SJCRH30 (cell line): ENCODE data around the gene ADM. TPM values are rescaled to one million over a fixed set of nuclear protein-coding genes. Genes with fewer than 3 reads are reported as not detected.

ENCODE experiments used
- DNase-seq, 2 experiments: peaks; one replicate each; pipeline ENCODE4 v3.0.0-alpha.2; 2015 to 2020
- H3K27ac ChIP-seq: fragments of 250-450 bp; sonication (Bioruptor Pico); 2 replicates; pipeline ENCODE4 v1.5.1; 2020; ENCODE audit warnings: mild to moderate bottlenecking, moderate library complexity
- H3K27me3 ChIP-seq: fragments of 250-450 bp; sonication (Bioruptor Pico); 2 replicates; pipeline ENCODE4 v1.5.1; 2020; ENCODE audit warnings: mild to moderate bottlenecking, moderate library complexity
- H3K36me3 ChIP-seq: fragments of 250-450 bp; sonication (Bioruptor Pico); 2 replicates; pipeline ENCODE4 v1.5.1; 2020; ENCODE audit warnings: mild to moderate bottlenecking, moderate library complexity
- H3K4me1 ChIP-seq: fragments of 250-450 bp; sonication (Bioruptor Pico); 2 replicates; pipeline ENCODE4 v1.5.1; 2020; ENCODE audit warnings: mild to moderate bottlenecking, moderate library complexity
- H3K4me3 ChIP-seq: fragments of 250-450 bp; sonication (Bioruptor Pico); 2 replicates; pipeline ENCODE4 v1.5.1; 2020; ENCODE audit warnings: mild to moderate bottlenecking, moderate library complexity
- H3K9me3 ChIP-seq: fragments of 250-450 bp; sonication (Bioruptor Pico); replicated peaks from 2 replicates; pipeline ENCODE4 v1.5.1; 2020; ENCODE audit warnings: mild to moderate bottlenecking, moderate library complexity
- total RNA-seq: library from RNA; depleted of rRNA; stranded (reverse); fragments of >200 nt; shearing (Covaris generic); gene quantifications from 2 replicates; pipeline ENCODE4 v1.2.3, GENCODE V29; 2014

The ADM gene
- total RNA-seq, 1 experiment from 2014 or later = 2.3 TPM

GRCh38 chr11:10325277-10326011 lies 20.6 kb downstream of the ADM start:
- Histone ChIP-seq H3K4me3 (no peak overlapping the region), H3K4me1 (peaks cover 42% of the 10 kb centered on the region), H3K27me3 (no peaks in the 10 kb centered on the region), H3K36me3 (no peaks in the 10 kb centered on the region), H3K27ac (no peak overlapping the region), H3K9me3 (no peaks in the 10 kb centered on the region)
- no peak for DNase-seq

- no peaks in the 10 kb centered on the region for H3K27me3 ChIP-seq
- H3K9me3 ChIP-seq = no peaks in the 10 kb centered on the region
- no peak overlapping the region for H3K27ac ChIP-seq
- no peak for DNase-seq
- peaks cover 42% of the 10 kb centered on the region for H3K4me1 ChIP-seq
- H3K4me3 ChIP-seq = no peak overlapping the region
- H3K36me3 ChIP-seq = no peaks in the 10 kb centered on the region
These were observed 21.4 kb downstream of the ADM start for GRCh38 chr11:10326012-10326964.

GRCh38 chr11:10327254-10327653 lies 22.4 kb downstream of the ADM start:
- no peak for DNase-seq
- no peaks in the 10 kb centered on the region for H3K27me3 ChIP-seq
- H3K36me3 ChIP-seq = no peaks in the 10 kb centered on the region
- H3K27ac ChIP-seq = no peak overlapping the region
- H3K9me3 ChIP-seq = no peaks in the 10 kb centered on the region
- peaks cover 42% of the 10 kb centered on the region for H3K4me1 ChIP-seq
- no peak overlapping the region for H3K4me3 ChIP-seq

GRCh38 chr11:10328314-10329098 lies 23.6 kb downstream of the ADM start:
- Histone ChIP-seq H3K36me3 (no peaks in the 10 kb centered on the region), H3K27ac (peak overlapping the region; percentile 27; the same call in 1 of the 2 replicates), H3K4me3 (no peak overlapping the region), H3K27me3 (no peaks in the 10 kb centered on the region), H3K9me3 (no peaks in the 10 kb centered on the region), H3K4me1 (peaks cover 36% of the 10 kb centered on the region)
- peak; percentile 67 to 78 for DNase-seq

GRCh38 chr11:10329356-10329755 lies 24.5 kb downstream of the ADM start:
- DNase-seq = no peak
- H3K27me3 ChIP-seq = no peaks in the 10 kb centered on the region
- H3K9me3 ChIP-seq = no peaks in the 10 kb centered on the region
- H3K27ac ChIP-seq = no peak overlapping the region
- no peaks in the 10 kb centered on the region for H3K36me3 ChIP-seq
- no peak overlapping the region for H3K4me3 ChIP-seq
- peaks cover 36% of the 10 kb centered on the region for H3K4me1 ChIP-seq

- Histone ChIP-seq H3K4me3 (no peak overlapping the region), H3K9me3 (no peaks in the 10 kb centered on the region), H3K36me3 (no peaks in the 10 kb centered on the region), H3K27me3 (no peaks in the 10 kb centered on the region), H3K27ac (no peak overlapping the region), H3K4me1 (peaks cover 36% of the 10 kb centered on the region)
- DNase-seq = no peak
These were observed 25.1 kb downstream of the ADM start for GRCh38 chr11:10329935-10330334.

GRCh38 chr11:10331548-10332289 lies 26.8 kb downstream of the ADM start:
- DNase-seq = no peak
- Histone ChIP-seq H3K4me1 (peaks cover 22% of the 10 kb centered on the region), H3K27me3 (no peaks in the 10 kb centered on the region), H3K36me3 (no peaks in the 10 kb centered on the region), H3K27ac (no peak overlapping the region), H3K4me3 (no peak overlapping the region), H3K9me3 (peaks cover 7% of the 10 kb centered on the region)

- peaks cover 11% of the 10 kb centered on the region for H3K4me1 ChIP-seq
- H3K9me3 ChIP-seq = peaks cover 14% of the 10 kb centered on the region
These were observed 28.6 kb downstream of the ADM start for GRCh38 chr11:10333490-10333889.

GRCh38 chr11:10338287-10338686 lies 33.4 kb downstream of the ADM start:
- H3K27ac ChIP-seq = no peak overlapping the region
- H3K27me3 ChIP-seq = no peaks in the 10 kb centered on the region
- peaks cover 17% of the 10 kb centered on the region for H3K9me3 ChIP-seq

More at GRCh38 chr11:10333490-10333889, 28.6 kb downstream of the ADM start:
- no peak for DNase-seq
- Histone ChIP-seq H3K27ac (no peak overlapping the region), H3K27me3 (no peaks in the 10 kb centered on the region), H3K36me3 (no peaks in the 10 kb centered on the region), H3K4me3 (no peak overlapping the region)

GRCh38 chr11:10348650-10349280 lies 43.9 kb downstream of the ADM start:
- no peak overlapping the region for H3K4me3 ChIP-seq
- H3K36me3 ChIP-seq = no peaks in the 10 kb centered on the region
- no peak overlapping the region for H3K27ac ChIP-seq
- peak; percentile 18 to 42 for DNase-seq
- H3K27me3 ChIP-seq = no peaks in the 10 kb centered on the region
- H3K9me3 ChIP-seq = peaks cover 4% of the 10 kb centered on the region; the same call in 1 of the 2 replicates
- H3K4me1 ChIP-seq = peaks cover 32% of the 10 kb centered on the region

More at GRCh38 chr11:10338287-10338686, 33.4 kb downstream of the ADM start:
- no peak for DNase-seq
- Histone ChIP-seq H3K4me3 (no peak overlapping the region), H3K4me1 (peaks cover 2% of the 10 kb centered on the region; the same call in 1 of the 2 replicates), H3K36me3 (no peaks in the 10 kb centered on the region)

GRCh38 chr11:10349281-10349665 lies 44.4 kb downstream of the ADM start:
- Histone ChIP-seq H3K4me3 (no peak overlapping the region), H3K27me3 (no peaks in the 10 kb centered on the region), H3K36me3 (no peaks in the 10 kb centered on the region), H3K27ac (no peak overlapping the region), H3K9me3 (peaks cover 4% of the 10 kb centered on the region; the same call in 1 of the 2 replicates), H3K4me1 (peaks cover 32% of the 10 kb centered on the region)
- DNase-seq = no peak

- H3K27ac ChIP-seq = no peak overlapping the region
- no peak for DNase-seq
These were observed 44.9 kb downstream of the ADM start for GRCh38 chr11:10349806-10350205.

GRCh38 chr11:10350334-10350733 lies 45.5 kb downstream of the ADM start:
- DNase-seq = peak; percentile 68 to 74
- peak overlapping the region; percentile 67 for H3K27ac ChIP-seq
- no peak overlapping the region for H3K4me3 ChIP-seq
- H3K27me3 ChIP-seq = no peaks in the 10 kb centered on the region
- no peaks in the 10 kb centered on the region for H3K36me3 ChIP-seq
- peaks cover 32% of the 10 kb centered on the region for H3K4me1 ChIP-seq
- peaks cover 4% of the 10 kb centered on the region; the same call in 1 of the 2 replicates for H3K9me3 ChIP-seq

More at GRCh38 chr11:10349806-10350205, 44.9 kb downstream of the ADM start:
- no peaks in the 10 kb centered on the region for H3K27me3 ChIP-seq
- H3K4me3 ChIP-seq = no peak overlapping the region
- H3K9me3 ChIP-seq = peaks cover 4% of the 10 kb centered on the region; the same call in 1 of the 2 replicates
- H3K4me1 ChIP-seq = peaks cover 32% of the 10 kb centered on the region
- H3K36me3 ChIP-seq = no peaks in the 10 kb centered on the region
